Neural progenitor cell (in vitro differentiated cells): ENCODE results near the gene ID4. TPM values are rescaled to one million over a fixed set of nuclear protein-coding genes. Genes with fewer than 3 reads are reported as not detected.

Experiments
- DNase-seq: peaks from one replicate; pipeline ENCODE4 v3.0.0-alpha.2; 2016; ENCODE audit warnings: low spot score
- H2AFZ ChIP-seq: fragments of 200-600 bp; sonication (generic); replicated peaks from 2 replicates; pipeline ENCODE4 v1.6.1; 2016; ENCODE audit warnings: antibody characterized with exemption
- H3F3A ChIP-seq: fragments of 200-600 bp; sonication (generic); 2 replicates; pipeline ENCODE4 v1.6.1; 2016; ENCODE audit warnings: antibody characterized with exemption, low read depth
- H3K27ac ChIP-seq: fragments of 200-600 bp; sonication (generic); 2 replicates; pipeline ENCODE4 v1.5.1; 2016; ENCODE audit warnings: mild to moderate bottlenecking
- H3K27me3 ChIP-seq: fragments of 200-600 bp; sonication (generic); 2 replicates; pipeline ENCODE4 v1.6.1; 2016; ENCODE audit warnings: mild to moderate bottlenecking, moderate library complexity
- H3K36me3 ChIP-seq: fragments of 200-600 bp; sonication (generic); 2 replicates; pipeline ENCODE4 v1.5.1; 2016
- H3K4me1 ChIP-seq: fragments of 200-600 bp; sonication (generic); 2 replicates; pipeline ENCODE4 v1.6.1; 2016; ENCODE audit warnings: mixed run types
- H3K4me2 ChIP-seq: fragments of 200-600 bp; sonication (generic); 2 replicates; pipeline ENCODE4 v1.6.1; 2016
- H3K4me3 ChIP-seq: fragments of 200-600 bp; sonication (generic); 2 replicates; pipeline ENCODE4 v1.5.1; 2016
- H3K79me2 ChIP-seq: fragments of 200-600 bp; sonication (generic); 2 replicates; pipeline ENCODE4 v1.6.1; 2016; ENCODE audit warnings: low read depth
- H3K9ac ChIP-seq: fragments of 200-600 bp; sonication (generic); 2 replicates; pipeline ENCODE4 v1.6.1; 2016
- H3K9me3 ChIP-seq: fragments of 200-600 bp; sonication (generic); 2 replicates; pipeline ENCODE4 v1.5.1; 2016; ENCODE audit warnings: low read depth
- H4K20me1 ChIP-seq: fragments of 200-600 bp; sonication (generic); 2 replicates; pipeline ENCODE4 v1.6.1; 2016; ENCODE audit warnings: low read depth
- H3K27ac Mint-ChIP-seq: 3 replicates; pipeline ENCODE4 v1.8.0; 2021; ENCODE audit warnings: mixed read lengths
- H3K27me3 Mint-ChIP-seq: 2 replicates; pipeline ENCODE4 v1.8.0; 2022; ENCODE audit warnings: low read depth, mild to moderate bottlenecking, inconsistent platforms, moderate library complexity, mixed read lengths; ENCODE audit not compliant: insufficient read depth
- H3K36me3 Mint-ChIP-seq: 3 replicates; pipeline ENCODE4 v1.8.0; 2021; ENCODE audit warnings: mixed read lengths
- H3K4me1 Mint-ChIP-seq: 3 replicates; pipeline ENCODE4 v1.8.0; 2021; ENCODE audit warnings: mixed read lengths
- H3K4me3 Mint-ChIP-seq: 3 replicates; pipeline ENCODE4 v1.8.0; 2021; ENCODE audit warnings: mild to moderate bottlenecking, moderate library complexity, mixed read lengths
- H3K9me3 Mint-ChIP-seq: 3 replicates; pipeline ENCODE4 v1.8.0; 2020; ENCODE audit warnings: mixed read lengths
- EZH2 ChIP-seq: fragments of 200-600 bp; sonication (generic); IDR thresholded peaks from 2 replicates; pipeline ENCODE4 v1.6.1; 2017; ENCODE audit warnings: antibody characterized with exemption, mild to moderate bottlenecking, moderate library complexity
- EZH2phosphoT487 ChIP-seq: fragments of 200-600 bp; sonication (generic); IDR thresholded peaks from 2 replicates; pipeline ENCODE4 v1.6.1; 2017; ENCODE audit warnings: antibody characterized with exemption
- total RNA-seq: library from RNA; depleted of rRNA; stranded (reverse); fragments of >200 nt; gene quantifications from 2 replicates; pipeline ENCODE4 v1.2.3, GENCODE V29; 2015; ENCODE audit warnings: low replicate concordance
- TF ChIP-seq, protein P1 (sequence below): fragments of 200-600 bp; sonication (generic); IDR thresholded peaks from 2 replicates; pipeline ENCODE4 v1.5.1; 2017; ENCODE audit warnings: antibody characterized with exemption, mild to moderate bottlenecking

The ID4 gene
- total RNA-seq, 1 donor from 2014 or later, result 29.2 TPM

DNA sequence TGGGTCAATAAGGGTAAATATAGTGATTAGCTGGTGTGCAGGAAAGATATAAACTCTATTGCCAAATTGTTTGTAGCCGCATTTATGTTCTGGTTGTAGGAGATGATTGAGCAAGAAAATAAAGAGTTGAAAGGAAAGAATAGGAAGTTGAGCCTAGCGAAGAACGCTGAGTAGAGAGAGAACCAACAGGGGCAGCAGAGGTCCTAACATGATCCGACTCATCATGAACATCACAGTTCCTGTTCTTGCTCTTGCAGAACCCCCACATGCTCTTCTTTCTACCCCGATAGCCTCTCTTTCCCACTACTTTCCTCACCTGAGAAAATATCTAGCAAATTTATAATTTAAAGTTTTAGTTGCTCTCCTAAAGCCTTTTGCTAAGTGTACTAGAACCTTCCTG lies 9.9 kb upstream of the ID4 start:
- TF ChIP-seq EZH2, result no peak
- TF ChIP-seq EZH2phosphoT487, result no peak
- TF ChIP-seq, protein P1, sequence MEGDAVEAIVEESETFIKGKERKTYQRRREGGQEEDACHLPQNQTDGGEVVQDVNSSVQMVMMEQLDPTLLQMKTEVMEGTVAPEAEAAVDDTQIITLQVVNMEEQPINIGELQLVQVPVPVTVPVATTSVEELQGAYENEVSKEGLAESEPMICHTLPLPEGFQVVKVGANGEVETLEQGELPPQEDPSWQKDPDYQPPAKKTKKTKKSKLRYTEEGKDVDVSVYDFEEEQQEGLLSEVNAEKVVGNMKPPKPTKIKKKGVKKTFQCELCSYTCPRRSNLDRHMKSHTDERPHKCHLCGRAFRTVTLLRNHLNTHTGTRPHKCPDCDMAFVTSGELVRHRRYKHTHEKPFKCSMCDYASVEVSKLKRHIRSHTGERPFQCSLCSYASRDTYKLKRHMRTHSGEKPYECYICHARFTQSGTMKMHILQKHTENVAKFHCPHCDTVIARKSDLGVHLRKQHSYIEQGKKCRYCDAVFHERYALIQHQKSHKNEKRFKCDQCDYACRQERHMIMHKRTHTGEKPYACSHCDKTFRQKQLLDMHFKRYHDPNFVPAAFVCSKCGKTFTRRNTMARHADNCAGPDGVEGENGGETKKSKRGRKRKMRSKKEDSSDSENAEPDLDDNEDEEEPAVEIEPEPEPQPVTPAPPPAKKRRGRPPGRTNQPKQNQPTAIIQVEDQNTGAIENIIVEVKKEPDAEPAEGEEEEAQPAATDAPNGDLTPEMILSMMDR, result no peak
- no peak overlapping the region for H3K4me2 ChIP-seq
- H3K27ac Mint-ChIP-seq, result no peak overlapping the region
- no peaks in the 10 kb centered on the region for H3K79me2 ChIP-seq
- H3K27ac ChIP-seq, result no peak overlapping the region
- no peaks in the 10 kb centered on the region for H3K4me1 ChIP-seq
- no peaks in the 10 kb centered on the region for H3K36me3 ChIP-seq
- peaks cover 13% of the 10 kb centered on the region for H3K9me3 Mint-ChIP-seq
- H2AFZ ChIP-seq, result no peak overlapping the region
- H3K36me3 Mint-ChIP-seq, result peaks cover 4% of the 10 kb centered on the region
- no peak for DNase-seq
- H3K9me3 ChIP-seq, result no peaks in the 10 kb centered on the region
- no peaks in the 10 kb centered on the region for H3K27me3 Mint-ChIP-seq
- no peak overlapping the region for H3K4me3 Mint-ChIP-seq
- H3F3A ChIP-seq, result no peaks in the 10 kb centered on the region
- H3K4me1 Mint-ChIP-seq, result no peaks in the 10 kb centered on the region
- no peak overlapping the region for H3K9ac ChIP-seq
- H3K27me3 ChIP-seq, result no peaks in the 10 kb centered on the region
- no peaks in the 10 kb centered on the region for H4K20me1 ChIP-seq
- no peak overlapping the region for H3K4me3 ChIP-seq

DNA sequence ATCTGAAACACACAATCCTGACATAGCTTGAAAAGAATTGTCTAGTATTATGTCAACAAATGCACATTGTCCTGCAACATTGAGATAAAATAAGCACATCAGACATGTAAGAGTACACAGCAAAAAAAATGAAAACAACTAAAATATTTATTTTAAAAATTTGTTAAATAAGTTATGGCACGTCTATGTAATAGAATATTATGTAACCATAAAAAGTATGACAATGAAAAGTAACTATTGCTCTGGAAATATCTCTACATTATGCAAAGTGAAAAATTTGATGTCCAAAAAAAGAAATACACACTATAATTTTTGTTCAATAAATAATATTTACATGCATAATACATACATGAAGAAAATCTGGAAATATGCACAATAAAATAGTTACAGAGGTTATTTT lies 9.3 kb upstream of the ID4 start:
- Histone ChIP-seq H3K27ac (no peak overlapping the region), H3K9ac (no peak overlapping the region), H3K4me2 (no peak overlapping the region), H3K79me2 (no peaks in the 10 kb centered on the region), H3K36me3 (no peaks in the 10 kb centered on the region), H4K20me1 (no peaks in the 10 kb centered on the region), H3K27me3 (no peaks in the 10 kb centered on the region), H3K4me1 (no peaks in the 10 kb centered on the region), H3K9me3 (no peaks in the 10 kb centered on the region), H3K4me3 (no peak overlapping the region), H3F3A (no peaks in the 10 kb centered on the region), H2AFZ (no peak overlapping the region)
- DNase-seq, result no peak
- H3K36me3 Mint-ChIP-seq, result peaks cover 4% of the 10 kb centered on the region
- no peak overlapping the region for H3K27ac Mint-ChIP-seq
- peaks cover 13% of the 10 kb centered on the region for H3K9me3 Mint-ChIP-seq
- no peak overlapping the region for H3K4me3 Mint-ChIP-seq
- TF ChIP-seq EZH2, result no peak
- TF ChIP-seq, protein P1, result no peak
- TF ChIP-seq EZH2phosphoT487, result no peak
- H3K4me1 Mint-ChIP-seq, result no peaks in the 10 kb centered on the region
- no peaks in the 10 kb centered on the region for H3K27me3 Mint-ChIP-seq

DNA sequence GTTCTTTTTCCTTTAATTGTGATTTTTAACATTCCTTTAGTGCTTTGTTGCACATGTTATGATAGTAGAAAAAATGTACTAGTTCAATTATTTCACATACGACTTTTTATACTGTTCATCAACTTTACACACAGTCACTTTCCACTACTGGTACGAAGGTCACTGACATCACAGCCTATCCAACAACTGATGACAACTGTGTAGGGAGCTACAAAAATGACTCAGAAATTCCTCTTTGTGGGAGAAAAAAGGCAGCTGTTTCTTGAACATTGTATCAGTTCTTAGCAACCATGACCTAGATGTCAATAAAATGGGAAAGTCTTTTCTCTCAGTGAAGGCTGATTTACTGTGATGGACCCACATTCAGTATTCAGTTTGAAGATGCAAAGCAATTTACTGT lies 7.0 kb upstream of the ID4 start:
- H3K4me3 ChIP-seq, result no peak overlapping the region
- H3K4me2 ChIP-seq, result no peak overlapping the region
- TF ChIP-seq, protein P1, result no peak
- TF ChIP-seq EZH2phosphoT487 (no peak), EZH2 (no peak)
- H4K20me1 ChIP-seq, result no peaks in the 10 kb centered on the region
- Mint-ChIP-seq H3K36me3 (peaks cover 4% of the 10 kb centered on the region), H3K4me1 (peaks cover 8% of the 10 kb centered on the region), H3K27me3 (no peaks in the 10 kb centered on the region), H3K27ac (no peak overlapping the region), H3K9me3 (peaks cover 13% of the 10 kb centered on the region), H3K4me3 (no peak overlapping the region)
- H3K36me3 ChIP-seq, result no peaks in the 10 kb centered on the region
- no peaks in the 10 kb centered on the region for H3K4me1 ChIP-seq
- no peak for DNase-seq
- H3K79me2 ChIP-seq, result no peaks in the 10 kb centered on the region
- no peak overlapping the region for H3K27ac ChIP-seq
- no peaks in the 10 kb centered on the region for H3F3A ChIP-seq
- H2AFZ ChIP-seq, result no peak overlapping the region
- no peaks in the 10 kb centered on the region for H3K9me3 ChIP-seq
- no peak overlapping the region for H3K9ac ChIP-seq
- H3K27me3 ChIP-seq, result peaks cover 4% of the 10 kb centered on the region

DNA sequence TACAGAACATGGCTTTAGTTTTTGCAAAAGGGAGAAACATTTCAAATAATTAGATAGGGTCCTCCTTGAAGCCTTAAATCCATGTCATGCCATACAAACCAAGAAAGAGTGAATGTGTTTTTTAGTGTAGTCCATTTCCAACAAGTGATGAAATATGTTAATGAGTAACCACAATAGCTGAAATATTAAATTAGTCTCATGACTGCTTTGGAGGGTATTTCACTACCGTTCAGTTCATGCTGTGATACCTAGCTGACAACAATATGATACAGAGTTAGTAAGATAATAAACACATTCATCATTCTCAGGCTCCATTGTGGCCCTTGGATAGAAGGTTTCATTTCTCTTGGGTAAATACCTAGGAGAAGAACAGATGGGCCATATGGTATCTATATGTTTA lies 5.8 kb upstream of the ID4 start:
- H3K4me3 ChIP-seq, result no peak overlapping the region
- H4K20me1 ChIP-seq, result no peaks in the 10 kb centered on the region
- peaks cover 13% of the 10 kb centered on the region for H3K9me3 Mint-ChIP-seq
- H3K79me2 ChIP-seq, result no peaks in the 10 kb centered on the region
- no peaks in the 10 kb centered on the region for H3K36me3 ChIP-seq
- no peaks in the 10 kb centered on the region for H3K4me1 ChIP-seq
- no peaks in the 10 kb centered on the region for H3K9me3 ChIP-seq
- peaks cover 4% of the 10 kb centered on the region for H3K36me3 Mint-ChIP-seq
- TF ChIP-seq, protein P1, result no peak
- TF ChIP-seq EZH2phosphoT487 (no peak), EZH2 (no peak)
- no peak overlapping the region for H3K9ac ChIP-seq
- no peaks in the 10 kb centered on the region for H3F3A ChIP-seq
- no peak overlapping the region for H3K27ac ChIP-seq
- H3K27me3 Mint-ChIP-seq, result no peaks in the 10 kb centered on the region
- H3K4me3 Mint-ChIP-seq, result no peak overlapping the region
- H3K27me3 ChIP-seq, result peaks cover 16% of the 10 kb centered on the region
- no peak for DNase-seq
- H3K27ac Mint-ChIP-seq, result no peak overlapping the region
- H2AFZ ChIP-seq, result no peak overlapping the region
- H3K4me2 ChIP-seq, result no peak overlapping the region
- peaks cover 15% of the 10 kb centered on the region for H3K4me1 Mint-ChIP-seq
